ENCODE measurements around the gene EFCAB6.

EFCAB6 gene

DNA sequence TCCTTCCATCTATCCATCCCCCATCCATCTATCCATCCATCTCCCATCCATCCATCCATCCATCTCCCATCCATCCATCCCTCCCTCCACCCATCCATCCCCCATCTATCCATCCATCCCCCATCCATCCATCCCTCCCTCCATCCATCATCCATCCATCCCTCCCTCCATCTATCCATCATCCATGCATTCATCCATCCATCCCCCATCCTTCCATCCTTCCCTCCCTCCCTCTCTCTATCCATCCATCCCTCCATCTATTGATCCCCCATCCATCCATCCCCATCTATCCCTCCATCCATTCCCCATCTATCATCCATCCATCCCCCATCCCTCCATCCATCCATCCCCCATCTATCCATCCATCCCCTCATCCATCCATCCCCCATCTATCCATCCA is 303.6 kb downstream of the EFCAB6 start:
- TF ChIP-seq, protein P1, sequence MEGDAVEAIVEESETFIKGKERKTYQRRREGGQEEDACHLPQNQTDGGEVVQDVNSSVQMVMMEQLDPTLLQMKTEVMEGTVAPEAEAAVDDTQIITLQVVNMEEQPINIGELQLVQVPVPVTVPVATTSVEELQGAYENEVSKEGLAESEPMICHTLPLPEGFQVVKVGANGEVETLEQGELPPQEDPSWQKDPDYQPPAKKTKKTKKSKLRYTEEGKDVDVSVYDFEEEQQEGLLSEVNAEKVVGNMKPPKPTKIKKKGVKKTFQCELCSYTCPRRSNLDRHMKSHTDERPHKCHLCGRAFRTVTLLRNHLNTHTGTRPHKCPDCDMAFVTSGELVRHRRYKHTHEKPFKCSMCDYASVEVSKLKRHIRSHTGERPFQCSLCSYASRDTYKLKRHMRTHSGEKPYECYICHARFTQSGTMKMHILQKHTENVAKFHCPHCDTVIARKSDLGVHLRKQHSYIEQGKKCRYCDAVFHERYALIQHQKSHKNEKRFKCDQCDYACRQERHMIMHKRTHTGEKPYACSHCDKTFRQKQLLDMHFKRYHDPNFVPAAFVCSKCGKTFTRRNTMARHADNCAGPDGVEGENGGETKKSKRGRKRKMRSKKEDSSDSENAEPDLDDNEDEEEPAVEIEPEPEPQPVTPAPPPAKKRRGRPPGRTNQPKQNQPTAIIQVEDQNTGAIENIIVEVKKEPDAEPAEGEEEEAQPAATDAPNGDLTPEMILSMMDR (IDR thresholded peaks at IDR 0.05; ENCODE audit: insufficient read depth, low read length, missing control alignments), result no peak
- ChIA-PET CTCF (no interaction called here), POLR2A (no interaction called here)
- DNase-seq (ENCODE audit: low read depth, low spot score), result no peak
- H3K4me3 ChIP-seq (ENCODE audit: low read depth, low read length), result no peak overlapping the region

DNA sequence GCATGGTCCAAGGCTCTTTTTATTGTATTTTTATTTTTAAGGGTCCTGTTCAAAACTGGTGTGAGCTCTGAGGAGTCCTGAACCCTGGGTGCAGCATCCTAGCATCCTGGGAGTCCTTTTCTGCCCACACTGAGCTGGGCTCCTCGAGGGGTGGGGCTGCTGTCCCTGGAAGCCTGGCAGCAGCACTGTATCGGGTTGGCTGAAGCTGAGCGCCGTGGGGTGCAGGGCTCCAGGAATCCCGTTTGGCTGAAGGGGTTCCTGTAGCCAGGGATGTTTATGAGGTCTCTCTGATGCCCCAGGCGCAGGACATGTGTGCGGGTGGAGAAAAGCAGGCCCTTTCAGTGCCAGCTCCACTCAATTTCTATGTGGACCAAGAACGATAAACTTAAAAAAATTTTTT is 304.9 kb downstream of the EFCAB6 start:
- no peak overlapping the region for H3K4me3 ChIP-seq (ENCODE audit: low read depth, low read length)
- POLR2A ChIA-PET, result no interaction called here
- DNase-seq (ENCODE audit: low read depth, low spot score), result no peak
- CTCF ChIA-PET, result no interaction called here
- TF ChIP-seq, protein P1 (IDR thresholded peaks at IDR 0.05; ENCODE audit: insufficient read depth, low read length, missing control alignments), result no peak

DNA sequence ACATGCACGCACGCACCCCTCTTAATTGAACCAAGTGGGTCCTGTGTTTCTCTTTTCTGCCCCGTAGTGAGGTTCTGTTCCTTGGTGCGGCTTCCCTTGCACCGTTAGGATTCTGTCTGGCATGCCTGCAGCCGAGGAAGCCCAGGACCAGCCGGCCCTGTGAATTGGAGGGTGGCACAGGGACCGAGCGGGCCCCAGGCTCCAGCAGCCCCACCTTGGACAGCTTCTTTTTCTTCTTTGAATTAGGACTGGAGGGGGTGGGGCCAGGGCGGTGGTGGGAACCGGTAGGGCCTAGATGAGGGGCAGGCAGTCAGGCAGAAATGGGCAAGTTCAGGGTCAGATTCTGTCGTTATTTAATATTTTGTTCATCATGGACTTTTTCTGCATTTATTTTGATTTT is 305.6 kb downstream of the EFCAB6 start:
- TF ChIP-seq, protein P1 (IDR thresholded peaks at IDR 0.05; ENCODE audit: insufficient read depth, low read length, missing control alignments), result no peak
- POLR2A ChIA-PET, result no interaction called here
- no peak for DNase-seq (ENCODE audit: low read depth, low spot score)
- CTCF ChIA-PET, result no interaction called here
- H3K4me3 ChIP-seq (ENCODE audit: low read depth, low read length), result no peak overlapping the region

DNA sequence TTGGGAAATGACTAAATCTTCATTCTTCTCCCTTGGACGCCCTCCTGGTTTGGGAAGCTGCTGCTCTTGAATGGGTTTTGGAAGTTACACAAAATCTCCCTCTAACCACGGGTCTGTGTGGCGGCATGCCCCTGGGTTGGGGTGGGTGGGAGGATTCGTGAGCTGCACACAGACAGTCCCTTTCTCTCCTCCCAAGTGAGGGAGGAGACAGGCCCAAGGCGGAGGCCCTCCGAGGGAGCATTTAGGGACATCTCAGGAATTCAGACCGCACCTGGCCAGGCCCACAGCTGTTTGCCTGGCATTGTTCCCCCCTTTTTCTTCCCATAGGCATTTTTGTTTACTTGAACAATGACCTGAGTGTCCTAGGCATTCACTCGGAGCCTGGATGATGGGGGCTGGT is 306.2 kb downstream of the EFCAB6 start:
- POLR2A ChIA-PET, result no interaction called here
- TF ChIP-seq, protein P1 (IDR thresholded peaks at IDR 0.05; ENCODE audit: insufficient read depth, low read length, missing control alignments), result no peak
- DNase-seq (ENCODE audit: low read depth, low spot score), result no peak
- CTCF ChIA-PET, result no interaction called here
- no peak overlapping the region for H3K4me3 ChIP-seq (ENCODE audit: low read depth, low read length)

DNA sequence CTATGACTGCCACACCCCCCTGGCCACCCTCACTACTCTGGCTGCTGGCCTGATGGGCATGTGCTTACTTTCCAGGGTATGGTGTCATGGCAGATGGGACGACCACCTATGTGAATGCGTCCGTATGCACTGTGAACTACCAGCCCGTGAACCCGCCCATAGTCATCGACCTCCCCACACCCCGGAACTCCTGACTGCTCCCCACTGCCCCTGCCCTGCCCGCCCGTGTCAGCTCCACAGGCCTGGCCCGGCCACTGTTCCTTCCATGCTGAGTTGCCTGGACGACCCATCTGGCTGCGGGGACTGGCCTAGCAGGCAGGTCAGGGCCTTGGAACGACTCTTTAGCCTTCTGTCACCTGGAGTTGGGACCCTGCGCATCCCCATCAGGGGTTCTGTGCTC is 306.7 kb downstream of the EFCAB6 start:
- POLR2A ChIA-PET, result no interaction called here
- DNase-seq (ENCODE audit: low read depth, low spot score), result no peak
- CTCF ChIA-PET, result no interaction called here
- TF ChIP-seq, protein P1 (IDR thresholded peaks at IDR 0.05; ENCODE audit: insufficient read depth, low read length, missing control alignments), result no peak
- H3K4me3 ChIP-seq (ENCODE audit: low read depth, low read length), result no peak overlapping the region

DNA sequence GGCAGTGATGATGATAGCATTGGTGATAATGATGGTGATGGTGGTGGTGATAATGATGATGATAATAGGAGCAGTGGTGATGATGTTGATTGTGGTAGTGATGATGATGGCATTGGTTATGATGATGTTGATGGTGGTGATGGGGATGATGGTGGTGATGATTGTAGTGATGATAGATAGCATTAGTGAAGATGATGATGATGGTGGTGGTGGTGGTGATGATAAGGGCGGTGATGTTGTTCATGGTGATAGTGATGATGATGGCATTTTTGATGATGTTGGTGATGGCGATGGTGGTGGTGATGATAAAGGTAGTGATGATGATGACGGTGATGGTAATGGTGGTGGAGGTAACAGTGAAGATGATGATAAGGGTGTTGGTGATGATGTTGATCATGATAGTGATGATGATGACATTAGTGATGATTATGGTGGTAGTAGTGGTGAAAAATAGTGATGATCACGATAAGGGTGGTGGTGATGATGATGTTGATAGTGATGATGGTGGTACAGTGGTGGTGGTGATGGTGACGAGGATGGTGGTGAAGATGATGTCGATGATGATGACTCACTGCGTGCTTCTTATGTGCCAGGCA is 307.3 kb downstream of the EFCAB6 start:
- no peak overlapping the region for H3K4me3 ChIP-seq (ENCODE audit: low read depth, low read length)
- ChIA-PET CTCF (no interaction called here), POLR2A (no interaction called here)
- TF ChIP-seq, protein P1 (IDR thresholded peaks at IDR 0.05; ENCODE audit: insufficient read depth, low read length, missing control alignments), result no peak
- DNase-seq (ENCODE audit: low read depth, low spot score), result no peak

Data from AG04449 (cell line).